Activated T-helper 1 cell treated with anti-CD3 and anti-CD28 coated beads, Interleukin-2, amount 50 U/mL, for 16 hours (primary cell): ENCODE data around the gene PLOD1.
A peak's percentile ranks its signal among the peaks of the same experiment; 100 is the strongest.
"Not testable (repeated sequence)": the region's sequence is repeated elsewhere in the genome, so short reads cannot be mapped to it uniquely, and the experiment has no call there.

Experiments used
- DNase-seq, 2 donors: peaks; one replicate each; pipeline ENCODE4 v3.0.0-alpha.2; 2020; ENCODE audit warnings: low read depth in 1 of 2, low spot score in 1 of 2

PLOD1 gene

DNA sequence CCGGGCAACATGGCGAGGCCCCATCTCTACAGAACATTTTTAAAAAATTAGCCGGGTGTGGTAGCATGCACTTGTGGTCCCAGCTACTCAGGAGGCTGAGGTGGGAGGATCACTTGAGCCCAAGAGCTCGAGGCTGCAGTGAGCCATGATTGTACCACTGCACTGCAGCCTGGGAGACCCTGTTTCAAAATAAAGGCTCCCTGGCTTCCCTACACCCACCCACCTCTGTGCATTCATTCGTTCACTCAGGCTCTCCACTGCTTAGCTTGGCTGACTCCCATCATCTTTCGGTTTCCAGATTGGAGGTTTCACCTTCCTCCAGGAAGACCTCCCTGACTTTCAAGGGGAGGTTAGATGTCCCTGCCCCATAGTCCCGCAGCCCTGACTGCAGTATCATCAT, 22.5 kb upstream of the PLOD1 start:
- no peak for DNase-seq

DNA sequence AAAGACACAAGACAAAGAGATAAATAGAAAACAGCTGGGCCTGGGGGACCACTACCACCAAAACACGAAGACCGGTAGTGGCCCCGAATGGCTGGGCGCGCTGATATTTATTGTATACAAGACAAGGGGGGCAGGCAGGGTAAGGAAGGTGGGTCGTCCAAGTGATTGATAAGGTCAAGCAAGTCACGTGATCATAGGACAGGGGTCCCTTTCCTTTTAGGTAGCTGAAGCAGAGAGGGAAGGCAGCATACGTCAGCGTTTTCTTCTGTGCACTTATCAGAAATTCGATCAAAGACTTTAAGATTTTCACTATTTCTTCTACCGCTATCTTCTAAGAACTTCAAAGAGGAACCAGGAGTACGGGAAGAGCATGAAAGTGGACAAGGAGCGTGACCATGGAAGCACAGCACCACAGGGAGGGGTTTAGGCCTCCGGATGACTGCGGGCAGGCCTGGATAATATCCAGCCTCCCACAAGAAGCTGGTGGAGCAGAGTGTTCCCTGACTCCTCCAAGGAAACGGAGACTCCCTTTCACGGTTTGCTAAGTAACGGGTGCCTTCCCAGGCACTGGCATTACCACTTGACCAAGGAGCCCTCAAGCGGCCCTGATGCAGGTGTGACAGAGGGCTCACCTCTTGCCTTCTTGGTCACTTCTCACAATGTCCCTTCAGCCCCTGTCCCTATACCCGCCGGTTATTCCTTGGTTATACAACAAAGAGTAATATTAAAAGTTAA, 21.9 kb upstream of the PLOD1 start:
- not testable (repeated sequence) for DNase-seq

DNA sequence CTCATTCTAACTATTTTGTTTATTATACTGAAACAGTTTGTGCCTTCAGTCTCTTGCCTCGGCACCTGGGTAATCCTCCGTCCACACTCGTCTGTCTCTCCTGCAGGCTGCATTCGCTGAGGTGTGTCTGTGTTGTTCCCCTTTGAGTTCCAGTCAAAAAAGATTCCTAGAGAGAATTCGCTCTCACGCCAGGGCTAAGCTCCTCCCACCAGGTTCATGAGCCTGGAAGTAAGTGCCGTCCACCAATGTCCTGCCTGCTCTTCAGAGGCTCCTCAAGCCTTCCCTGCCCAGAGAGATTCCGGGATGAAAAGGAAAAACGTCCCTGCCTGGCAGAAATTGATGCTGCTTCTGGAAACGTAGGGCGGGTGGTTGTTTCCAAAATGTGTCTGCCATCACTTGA, 21.2 kb upstream of the PLOD1 start:
- no peak for DNase-seq

DNA sequence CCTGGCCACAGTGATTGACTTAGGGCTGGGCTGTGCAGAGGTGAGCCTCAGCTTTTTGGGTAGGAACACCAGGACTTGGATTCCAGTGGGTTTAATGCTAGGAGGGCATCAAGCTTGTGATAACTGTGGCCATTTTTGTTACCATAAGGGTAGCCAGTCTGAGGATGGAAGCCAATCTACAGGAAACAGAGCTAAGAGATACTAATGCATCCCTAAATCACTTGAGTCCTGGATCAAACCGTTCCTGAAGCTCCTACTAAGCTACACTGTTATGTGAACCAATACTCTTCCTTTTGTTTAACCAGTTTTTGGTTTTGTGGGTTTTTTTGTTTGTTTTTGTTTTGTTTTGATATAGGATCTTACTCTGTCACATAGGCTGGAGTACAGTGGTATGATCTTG, 20.5 kb upstream of the PLOD1 start:
- no peak for DNase-seq

DNA sequence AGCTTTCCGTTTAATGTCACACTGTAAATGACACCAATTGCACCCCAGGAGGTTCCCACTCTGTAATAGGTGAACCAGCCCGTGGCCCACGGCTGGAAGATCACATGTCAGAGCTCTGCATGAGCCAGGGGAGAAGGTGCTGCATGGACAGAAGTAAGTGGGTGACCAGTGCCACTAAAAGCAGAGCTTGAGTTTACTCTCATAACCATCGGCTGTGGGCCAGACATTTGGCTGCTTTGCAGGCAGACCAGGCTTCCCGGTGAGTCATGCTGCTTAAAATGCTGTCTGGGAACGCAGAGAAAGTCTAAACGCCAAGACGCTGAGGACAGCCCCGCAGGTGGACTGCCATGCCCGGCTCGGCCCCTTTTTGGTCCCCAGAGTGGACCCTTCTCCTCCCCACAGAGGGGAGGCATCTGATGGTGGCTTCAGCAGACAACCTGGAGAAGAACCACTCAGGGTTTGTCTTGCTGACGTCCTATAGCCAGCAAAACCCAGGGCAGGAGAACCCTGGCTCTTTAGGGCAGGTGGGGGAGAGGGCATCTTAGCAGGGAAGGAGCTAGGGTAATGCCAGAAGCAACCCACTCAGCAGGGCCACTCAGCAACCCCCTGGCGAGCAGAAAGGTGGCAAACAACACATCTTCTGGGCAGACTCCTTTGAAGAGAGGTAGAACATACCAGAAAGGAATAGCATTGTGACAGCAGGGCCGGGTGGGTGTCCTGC, 15.6 kb upstream of the PLOD1 start:
- no peak for DNase-seq

DNA sequence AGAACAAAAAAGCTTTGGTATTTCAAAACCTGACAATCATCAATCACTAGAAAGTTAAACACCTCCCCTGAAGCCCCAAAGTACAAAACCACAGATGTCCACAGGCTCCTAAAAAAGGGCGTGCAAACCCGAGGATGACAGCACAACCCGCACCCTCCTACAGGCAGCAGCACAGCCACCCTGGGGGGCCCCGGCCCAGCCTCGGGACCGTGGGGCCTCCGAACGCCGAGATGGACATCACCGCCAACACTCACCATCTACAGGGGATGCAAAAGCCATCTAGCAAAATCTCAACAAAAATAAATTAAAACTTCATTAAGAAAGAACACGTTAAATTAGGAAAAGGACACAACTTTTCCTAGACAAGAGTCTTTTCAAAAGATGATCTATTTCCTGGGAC, 14.9 kb upstream of the PLOD1 start:
- no peak for DNase-seq

DNA sequence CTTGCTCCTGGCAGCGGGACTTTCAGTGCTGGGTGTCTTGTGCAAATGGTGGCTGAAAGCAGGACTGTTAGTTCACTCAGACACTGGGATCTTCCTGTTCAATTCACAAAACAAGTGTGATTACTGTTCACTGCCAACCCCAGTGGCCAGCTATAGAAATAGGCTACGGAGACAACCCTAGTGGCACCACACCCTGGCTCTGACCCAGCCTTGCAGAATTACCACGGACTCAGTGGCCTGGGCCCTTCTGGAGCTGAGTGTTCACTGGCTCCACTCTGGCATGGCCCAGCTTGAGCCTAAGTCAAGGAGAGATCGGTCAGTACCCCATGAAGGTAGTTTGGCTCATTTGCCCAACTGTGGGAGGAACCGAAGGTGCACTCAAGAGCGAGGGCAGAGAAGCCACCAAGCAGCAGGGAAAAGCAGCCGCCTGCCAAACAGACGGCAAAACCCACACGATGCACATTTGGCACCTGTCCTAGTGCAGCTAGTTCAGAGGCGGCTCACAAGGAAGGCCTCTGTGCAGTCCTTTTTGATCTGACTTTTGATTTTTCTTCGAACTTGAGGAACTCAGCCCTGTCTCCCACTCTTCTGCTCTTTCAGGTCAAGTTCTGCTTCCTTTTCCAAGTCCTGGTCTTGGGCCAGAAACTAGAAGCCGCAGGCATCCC, 14.1 kb upstream of the PLOD1 start:
- no peak for DNase-seq

DNA sequence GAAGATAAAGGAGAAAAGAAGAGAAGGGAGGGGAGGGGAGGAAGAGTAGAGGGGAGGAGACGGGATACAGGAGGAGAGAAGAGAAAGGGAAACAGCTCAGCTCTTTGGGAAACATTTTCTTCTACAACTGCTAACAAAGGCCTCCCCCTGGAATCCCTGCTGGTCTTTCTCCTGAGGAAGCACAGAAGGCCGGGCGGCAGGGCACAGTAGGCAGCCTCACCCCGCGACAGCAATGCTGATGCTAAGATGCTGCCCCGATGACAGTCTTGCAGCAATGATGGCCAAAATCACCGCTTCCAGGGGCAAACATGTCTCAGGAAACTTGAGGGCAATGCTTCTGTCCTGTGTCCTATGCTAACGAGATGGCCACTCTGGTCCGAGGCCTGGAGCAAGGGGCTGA, 13.5 kb upstream of the PLOD1 start:
- DNase-seq: no peak

DNA sequence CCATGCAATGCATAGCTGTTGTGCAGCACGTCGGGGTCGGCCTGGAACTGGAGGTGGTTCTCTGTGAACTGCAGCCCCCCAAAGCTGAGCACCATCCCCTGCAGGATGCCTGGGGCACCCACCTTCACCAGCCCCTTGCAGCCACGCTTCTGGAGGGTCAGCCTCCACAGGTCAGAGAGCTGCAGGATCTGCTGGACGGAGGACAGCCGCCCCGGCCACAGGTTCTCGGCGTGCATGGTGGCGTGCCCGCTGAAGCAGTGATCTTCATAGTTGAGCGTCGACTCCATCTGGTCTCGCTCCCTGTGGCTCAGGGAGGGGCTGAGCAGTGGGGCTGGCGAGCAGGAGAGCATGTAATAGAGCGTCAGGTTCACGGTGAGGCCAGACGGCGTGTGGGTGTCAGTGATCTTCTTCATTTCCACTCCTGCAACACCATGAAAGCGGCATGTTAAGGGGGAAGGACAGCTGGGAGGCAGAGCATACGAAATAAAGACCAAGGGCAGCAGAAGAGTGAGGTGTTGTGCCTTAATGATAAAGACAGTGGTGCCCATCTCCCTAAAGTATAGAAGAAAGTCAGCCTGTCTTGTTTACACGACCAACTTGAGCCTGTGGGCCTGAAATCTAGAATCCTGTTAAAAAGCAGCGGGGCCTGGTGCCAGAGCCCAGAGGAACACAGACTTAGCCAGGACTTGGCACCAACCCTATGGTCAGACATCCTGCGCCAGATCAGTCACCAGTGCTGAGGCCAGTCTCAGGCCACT, 11.3 kb upstream of the PLOD1 start:
- no peak for DNase-seq

DNA sequence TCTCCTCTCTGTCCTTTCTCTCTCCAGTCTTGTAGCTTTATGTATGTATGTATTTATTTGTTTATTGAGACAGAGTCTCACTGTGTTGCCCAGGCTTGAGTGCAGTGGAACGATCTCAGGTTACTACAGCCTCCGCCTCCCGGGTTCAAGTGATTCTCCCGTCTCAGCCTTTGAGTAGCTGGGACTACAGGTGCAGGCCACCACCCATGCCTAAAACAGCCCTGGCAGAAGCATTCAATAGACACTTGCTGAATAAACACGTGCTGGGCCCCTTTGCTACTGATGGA, 10.7 kb upstream of the PLOD1 start:
- no peak for DNase-seq

DNA sequence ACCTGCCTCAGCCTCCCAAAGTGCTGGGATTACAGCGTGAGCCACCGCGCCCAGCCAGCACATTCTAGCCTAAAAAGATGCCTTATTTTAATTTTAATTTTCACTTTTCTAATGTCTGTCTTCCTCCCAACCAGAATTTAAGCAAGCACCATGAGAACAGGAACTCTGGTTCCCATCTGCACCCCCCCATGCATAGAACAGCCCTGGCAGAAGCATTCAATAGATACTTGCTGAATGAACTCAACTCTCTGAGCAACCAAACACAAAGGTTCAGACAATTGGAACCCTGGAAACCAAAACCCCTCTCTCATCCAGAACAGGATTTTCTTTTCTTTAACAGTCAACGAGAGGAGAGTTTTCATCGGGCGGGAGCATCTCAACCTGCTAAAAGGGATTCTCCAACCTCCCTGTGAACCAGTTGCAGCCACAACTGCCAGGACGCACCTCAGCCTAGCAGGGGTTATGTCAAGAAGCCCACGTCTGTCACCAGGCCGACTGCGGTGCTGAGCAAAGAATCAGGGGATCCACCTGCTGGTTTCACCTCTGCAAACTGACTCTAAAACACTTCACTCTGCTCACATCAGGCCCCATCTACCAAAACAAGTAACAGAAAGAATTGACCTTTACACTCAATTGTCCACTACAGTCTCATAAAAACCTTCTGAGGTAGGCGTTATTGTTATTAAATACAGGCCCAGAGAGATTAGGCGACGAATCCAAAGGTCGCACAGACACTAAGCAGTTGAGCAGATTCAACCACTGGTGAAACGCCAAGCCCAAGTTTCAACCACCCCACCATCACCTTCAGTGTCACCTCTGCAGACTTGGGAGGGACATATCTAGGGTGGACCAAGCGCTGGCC, 10.0 kb upstream of the PLOD1 start:
- DNase-seq: no peak

DNA sequence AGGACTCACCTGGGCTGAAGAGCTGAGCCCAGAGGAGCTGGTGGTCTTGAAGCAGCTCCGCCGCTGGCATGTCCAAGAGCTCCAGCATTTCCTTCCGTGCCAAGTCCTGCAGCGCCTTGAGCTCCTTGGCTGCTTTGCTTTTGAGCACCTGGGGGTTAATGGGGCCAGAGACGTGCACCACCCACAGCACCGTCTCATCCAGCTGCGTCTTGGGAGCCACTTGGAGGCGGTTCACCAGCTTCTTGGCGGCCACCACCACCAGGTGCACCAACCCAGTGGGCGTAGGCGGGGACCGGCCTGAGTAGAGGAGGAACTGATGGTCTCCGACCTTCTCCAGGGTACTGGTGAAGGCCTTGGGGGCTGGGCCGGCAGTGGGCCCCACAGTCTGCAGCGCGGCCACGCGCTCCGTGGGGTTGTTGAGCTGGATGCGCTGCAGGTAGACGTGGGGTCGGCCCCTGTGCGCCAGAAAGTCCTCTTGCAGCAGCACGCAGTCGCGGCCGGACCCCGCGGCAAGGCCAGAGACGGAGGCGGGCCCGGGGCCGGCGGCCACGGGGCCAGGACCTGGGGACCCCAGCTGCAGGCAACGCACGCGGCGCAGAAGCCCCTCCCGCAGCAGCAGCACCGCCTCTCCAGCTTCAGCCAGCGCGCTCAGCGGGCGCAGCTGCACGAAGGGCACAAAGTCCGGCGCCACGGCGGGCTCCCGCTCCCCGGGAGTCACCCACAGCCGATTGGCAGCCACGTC, 9.2 kb upstream of the PLOD1 start:
- DNase-seq: not testable (repeated sequence)

DNA sequence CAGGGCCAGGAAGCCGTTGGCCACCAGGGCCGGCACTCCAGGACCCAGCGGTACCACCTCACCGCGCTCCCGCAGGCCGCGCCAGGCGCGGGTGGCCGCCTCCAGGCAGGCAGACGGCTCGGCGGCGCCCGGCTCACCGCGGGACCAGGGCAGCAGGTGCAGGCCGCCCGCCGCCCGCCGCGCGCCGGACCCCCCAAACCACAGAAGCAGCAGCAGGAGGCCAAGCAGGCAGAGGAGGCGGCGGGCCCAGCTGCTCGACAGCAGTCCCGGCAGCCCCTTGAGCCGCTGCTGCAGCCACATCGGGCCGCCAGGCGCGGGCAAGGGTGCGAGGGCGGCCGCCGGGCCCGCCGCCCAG, 8.6 kb upstream of the PLOD1 start:
- DNase-seq: peak in 1 of 2 donors; percentile 6

DNA sequence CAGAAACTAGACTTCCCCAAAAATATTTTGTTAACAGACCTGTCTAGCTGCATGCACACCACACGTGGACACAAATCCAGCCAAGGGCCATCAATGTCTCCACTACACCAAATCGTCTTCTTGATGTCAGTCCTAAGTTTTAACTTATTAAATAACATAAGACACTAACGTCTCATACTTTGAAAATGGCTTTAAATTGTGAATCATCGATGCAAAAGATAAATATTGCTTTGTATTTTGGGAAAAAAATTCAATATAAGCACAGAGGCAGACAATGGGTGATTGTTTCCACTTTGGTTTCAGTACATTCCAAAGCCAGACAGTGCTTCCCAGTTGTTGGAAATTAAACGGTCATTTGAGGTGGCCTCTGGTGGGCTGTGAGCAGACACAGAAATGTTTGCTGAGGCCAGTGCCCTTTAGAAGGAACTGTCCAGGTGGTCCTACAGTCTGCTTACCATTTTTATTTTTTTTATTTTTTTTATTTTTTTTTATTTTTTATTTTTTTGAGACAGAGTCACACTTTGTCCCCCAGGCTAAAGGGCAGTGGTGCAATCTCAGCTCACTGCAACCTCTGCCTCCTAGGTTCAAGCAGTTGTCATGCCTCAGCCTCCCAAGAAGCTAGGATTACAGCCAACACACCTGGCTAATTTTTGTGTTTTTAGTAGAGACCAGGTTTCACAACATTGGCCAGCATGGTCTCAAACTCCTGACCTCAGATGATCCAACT, 6.5 kb upstream of the PLOD1 start:
- DNase-seq: no peak

DNA sequence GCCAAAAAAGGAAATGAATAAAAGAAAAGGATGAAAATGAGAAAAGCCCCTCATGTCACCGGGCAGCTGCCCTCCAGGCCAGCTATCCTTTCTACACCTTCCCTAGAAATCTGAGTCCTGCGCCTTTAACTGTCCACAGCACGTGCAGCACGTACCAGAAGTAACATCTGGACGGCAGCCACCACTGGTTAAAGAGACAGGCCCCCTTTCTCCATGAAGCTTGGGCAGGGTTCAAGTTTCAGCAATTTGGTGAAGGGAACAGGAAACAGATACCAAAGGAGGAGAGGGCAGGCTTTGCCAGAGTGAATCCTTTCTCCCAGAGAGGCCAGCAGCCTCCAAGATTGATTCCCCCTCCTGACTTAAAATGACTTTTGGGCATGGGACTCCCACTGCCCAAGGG, 4.7 kb upstream of the PLOD1 start:
- no peak for DNase-seq

DNA sequence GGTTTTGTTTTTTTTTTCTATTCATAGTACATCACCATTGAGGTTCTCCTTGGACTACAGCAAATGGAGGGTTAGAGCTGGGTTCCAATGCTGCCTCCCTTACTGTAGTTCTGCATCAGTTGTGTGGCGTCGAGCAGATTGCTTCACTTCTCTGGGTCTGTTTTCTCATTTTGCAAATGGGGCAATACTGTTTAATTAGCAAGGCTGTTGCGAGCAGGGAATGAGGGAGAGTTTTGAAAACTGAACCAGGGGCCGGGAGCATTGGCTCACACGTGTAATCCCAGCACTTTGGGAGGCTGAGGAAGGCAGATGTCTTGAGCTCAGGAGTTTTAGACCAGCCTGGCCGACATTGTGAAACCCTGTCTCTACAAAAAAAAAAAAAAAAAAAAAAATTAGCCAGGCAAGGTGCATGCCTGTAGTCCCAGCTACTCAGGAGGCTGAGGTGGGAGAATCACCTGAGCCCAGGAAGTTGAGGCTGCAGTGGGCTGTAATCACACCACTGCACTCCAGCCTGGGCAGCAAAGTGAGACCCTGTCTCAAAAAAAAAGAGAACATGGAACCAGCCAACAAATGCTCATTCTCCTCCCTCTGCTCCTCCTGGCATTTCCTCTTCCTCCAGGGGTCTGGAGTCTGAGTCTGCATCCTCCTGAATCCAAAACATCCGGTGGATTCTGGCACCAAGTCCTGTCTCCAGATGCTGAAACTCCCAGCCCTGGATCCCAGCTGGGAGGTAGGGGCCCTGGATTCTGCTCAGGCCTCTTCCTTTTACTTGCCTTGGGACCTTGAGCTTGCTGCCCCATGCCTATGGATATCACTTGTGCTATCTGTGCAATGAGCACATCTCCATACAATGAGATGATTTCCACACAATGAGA, 3.7 kb upstream of the PLOD1 start:
- no peak for DNase-seq

DNA sequence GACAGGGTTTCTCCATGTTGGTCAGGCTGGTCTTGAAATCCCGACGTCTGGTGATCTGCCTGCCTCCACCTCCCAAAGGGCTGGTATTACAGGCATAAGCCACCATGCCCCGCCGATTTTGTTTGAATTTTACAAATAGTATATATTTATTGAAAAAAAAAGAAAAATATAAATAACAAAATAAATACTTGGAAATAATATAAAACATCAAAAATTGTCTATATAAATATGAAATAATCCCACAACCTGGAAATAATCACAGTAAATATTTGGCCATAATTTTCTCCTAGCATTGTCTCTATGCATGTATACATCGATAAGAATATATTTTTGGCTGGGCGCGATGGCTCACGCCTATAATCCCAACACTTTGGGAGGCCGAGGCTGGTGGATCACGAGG, 2.7 kb upstream of the PLOD1 start:
- DNase-seq: no peak

DNA sequence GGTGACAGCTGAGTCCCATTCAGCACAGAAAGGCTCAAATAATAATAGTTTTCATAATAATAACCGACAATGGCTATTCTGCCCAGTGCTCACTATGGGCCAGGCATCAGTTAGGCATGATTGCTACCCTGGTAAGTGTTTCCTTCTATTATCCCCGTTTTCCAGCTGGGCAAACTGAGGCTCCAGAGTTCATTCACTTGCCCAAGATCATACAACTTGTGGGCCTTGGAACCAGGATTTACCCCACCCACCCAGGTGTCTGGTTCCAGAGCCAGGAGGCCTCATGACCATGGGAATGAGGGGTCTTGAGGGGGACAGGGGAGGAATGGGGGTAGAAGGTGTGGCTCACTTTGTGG, 518 bp downstream of the PLOD1 start:
- DNase-seq: no peak

DNA sequence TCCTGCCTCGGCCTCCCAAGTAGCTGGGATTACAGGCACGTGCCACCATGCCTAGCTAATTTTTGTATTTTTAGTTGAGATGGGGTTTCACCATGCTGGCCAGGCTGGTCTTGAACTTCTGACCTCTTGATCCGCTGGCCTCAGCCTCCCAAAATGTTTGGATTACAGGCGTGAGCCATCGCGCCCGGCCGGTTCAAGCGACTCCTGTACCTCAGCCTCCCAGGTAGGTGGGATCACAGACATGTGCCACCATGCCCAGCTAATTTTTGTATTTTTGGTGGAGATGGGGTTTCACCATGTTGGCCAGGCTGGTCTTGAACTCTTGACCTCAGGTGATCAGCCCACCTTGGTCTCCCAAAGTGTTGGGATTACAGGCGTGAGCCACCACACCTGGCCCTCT, 1.2 kb downstream of the PLOD1 start:
- DNase-seq: not testable (repeated sequence)
